Limb (tissue), 2 donors: Measurements from ENCODE around the gene CACNA1I.

Experiments
- DNase-seq, 2 donors: peaks; one replicate each; pipeline ENCODE4 v3.0.0-alpha.2; 2016; ENCODE audit errors: extremely low spot score in 2 of 2

The CACNA1I gene

DNA sequence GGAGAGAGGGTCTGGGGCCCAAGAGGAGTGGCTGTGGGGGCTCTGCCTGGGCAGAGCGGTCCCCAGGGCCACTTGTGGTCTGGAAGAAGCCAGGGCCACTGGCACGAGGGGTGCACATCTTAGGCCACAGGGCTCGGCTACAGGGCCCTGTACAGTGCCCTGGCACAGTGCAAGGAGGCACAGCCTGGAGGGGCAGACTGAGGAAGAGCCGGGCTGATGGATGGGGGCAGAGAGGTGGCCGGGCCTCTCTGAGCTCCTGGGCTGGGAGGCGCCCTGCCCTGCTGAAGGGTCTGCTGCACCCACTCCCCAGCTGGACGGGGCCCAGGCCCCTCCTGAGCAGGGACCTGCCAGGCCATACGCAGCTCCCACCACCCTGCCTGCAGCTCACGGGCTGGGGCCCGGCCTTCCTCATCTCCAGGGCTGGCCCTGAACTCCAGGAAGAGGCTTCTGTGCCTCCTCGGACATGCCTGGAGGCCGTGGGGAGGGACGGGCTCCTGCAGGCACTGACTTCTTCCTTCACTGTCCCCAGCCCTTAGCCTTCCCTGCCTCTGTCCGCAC is 123.5 kb downstream of the CACNA1I start:
- no peak for DNase-seq

DNA sequence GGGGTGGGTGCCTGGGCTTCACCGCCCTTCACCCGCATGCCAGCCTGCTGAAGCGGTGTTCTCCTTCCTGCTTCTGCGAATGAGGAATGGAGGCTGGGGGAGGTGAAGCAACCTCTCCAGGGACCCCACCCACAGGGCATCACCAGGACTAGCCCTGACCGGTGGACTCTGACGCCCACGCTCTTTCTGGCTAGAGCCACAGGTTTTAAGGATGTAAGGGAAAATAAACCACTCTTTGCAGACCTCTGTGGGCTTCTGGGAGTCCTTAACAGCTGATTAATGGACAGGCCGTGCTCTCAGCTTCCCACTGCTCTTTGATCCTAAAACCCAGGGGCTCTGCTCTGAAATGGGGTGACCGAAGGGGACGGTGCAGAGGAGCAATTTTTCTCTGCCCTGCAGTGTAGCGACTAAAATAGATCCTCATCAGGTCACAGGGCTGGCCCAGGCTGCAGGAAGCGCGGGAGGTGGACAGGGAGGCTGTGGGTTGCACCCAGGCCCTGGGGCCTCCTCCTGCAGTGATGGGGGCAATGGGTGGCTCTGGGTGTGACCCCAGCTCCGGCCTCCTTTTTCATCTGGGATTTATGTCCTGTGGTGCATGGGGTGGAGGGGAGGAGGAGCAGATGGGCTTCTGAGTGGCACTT is 127.4 kb downstream of the CACNA1I start:
- DNase-seq = no peak

DNA sequence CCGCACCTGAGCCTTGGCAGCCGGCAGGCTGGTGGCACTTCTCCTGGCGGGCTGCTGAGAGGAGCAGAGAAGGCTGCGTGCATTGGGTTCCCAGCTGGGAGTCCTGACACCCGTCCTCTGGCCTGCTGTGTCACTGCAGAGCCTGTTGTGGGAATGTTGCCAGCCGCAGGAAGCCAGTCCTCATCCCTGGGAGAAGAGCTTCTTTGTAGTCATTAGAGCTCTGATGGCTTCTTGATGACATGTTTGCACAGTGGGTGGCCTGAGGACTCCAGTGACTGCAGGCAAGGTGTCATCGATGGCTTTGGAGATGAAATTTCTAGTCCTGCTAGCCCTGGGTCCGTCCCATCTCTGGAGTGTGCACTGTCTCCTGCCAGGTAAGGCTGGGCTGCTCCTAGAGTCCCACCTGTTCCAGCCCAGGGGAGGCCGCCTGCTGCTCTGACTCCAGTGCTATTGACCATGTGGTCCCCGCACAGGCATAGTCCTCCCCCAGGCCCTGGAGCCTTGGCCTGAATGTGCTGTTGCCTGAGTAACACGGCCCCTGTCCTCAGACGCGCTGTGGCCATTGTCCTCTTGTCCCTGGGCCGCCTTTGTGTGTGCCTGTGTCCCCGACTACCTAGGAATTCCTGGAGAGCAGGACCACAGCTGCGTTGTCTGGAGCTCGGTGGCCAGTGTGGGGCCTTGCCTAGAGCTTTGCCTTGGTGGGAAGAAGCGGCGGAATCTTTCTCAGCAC is 129.2 kb downstream of the CACNA1I start:
- no peak for DNase-seq

DNA sequence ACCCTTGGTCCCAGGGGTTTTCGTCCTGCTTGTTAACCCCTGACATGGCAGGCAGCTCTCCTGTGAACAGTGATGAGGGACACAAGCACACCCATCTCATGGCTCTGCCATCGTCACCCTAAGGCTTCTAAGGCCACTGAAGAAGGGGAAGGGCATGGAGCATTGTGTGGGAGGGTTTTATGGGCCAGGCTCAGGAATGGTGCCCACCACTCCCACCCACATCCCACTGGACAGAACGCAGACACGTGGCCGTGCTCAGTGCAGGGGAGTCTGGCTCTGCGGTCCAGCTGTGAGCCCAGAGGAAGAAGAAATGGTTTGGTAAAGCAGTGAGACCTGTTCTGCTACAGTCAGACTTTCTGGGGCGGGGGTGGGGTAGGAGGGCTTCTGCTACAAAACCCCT is 130.0 kb downstream of the CACNA1I start:
- DNase-seq = no peak

DNA sequence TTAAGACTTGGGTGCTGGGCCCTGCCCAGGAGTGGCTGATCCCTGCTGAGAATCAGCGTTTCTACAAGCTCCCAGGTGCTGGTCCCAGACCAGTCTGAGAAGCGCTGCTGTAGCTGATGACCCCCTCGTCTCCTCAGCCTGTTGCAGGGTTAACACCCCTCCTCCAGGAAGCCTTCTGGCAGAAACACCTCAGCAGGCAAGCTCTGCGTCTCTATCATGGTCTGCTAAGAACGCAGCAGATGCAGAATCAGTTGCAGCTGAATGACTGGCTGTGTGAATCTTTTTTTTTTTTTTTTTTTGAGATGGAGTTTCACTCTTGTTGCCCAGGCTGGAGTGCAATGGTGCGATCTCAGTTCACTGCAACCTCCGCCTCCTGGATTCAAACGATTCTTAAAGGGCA is 132.5 kb downstream of the CACNA1I start:
- no peak for DNase-seq

DNA sequence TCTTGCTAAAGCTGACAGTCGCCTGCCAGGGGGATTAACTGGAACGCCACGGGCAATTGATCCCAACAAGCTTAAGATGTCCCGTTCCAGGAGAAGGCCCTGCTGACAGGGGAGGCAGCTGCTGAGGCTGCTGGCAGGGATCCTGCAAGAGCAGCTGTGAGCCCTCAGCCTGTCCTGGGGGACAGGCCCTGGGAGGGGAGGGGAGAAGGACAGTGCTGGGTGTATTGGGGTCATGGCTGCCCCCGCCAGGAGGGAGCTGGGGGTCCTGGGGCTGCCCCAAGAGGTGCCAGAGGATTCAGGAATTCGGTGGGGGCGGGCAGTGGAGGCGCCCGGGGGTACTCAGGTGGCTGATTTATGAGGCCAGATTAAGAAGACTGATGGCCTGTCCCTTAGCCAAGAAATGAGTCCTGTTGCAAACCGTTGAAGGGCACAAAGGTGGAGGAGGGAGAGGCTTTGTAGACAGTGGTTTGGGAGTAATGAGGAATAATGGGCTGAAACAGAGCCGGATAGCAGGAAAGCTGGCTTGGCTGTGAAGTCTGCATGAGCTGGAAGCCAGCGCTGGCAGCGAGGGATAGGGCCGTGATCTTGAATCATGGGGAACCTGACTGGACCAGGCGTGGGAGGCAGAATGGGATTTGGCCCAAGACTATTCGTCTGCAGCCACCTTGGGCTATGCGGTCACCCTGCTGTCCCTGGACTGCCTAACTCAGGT is 133.5 kb downstream of the CACNA1I start:
- peak; percentile 51 to 82 for DNase-seq

DNA sequence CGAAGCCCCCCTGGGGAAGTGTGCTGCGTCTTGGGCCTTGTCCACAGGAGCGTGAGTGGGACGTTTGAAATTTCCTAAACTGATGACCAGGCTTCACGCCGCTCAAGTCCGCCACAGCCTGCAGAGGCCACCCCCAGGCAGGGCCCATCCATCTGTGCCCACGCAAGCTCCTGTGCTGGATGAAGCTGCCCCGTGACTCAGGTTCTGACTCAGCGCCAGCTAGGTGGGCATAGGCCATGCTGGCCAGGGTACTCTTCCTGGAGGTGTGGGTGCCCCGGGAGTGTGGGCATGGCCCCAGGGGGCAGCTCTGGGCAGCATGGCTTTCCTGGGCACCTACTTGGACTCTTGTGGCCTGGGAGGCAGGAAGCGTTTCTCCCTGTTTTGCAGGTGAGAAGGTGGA is 134.8 kb downstream of the CACNA1I start:
- no peak for DNase-seq

DNA sequence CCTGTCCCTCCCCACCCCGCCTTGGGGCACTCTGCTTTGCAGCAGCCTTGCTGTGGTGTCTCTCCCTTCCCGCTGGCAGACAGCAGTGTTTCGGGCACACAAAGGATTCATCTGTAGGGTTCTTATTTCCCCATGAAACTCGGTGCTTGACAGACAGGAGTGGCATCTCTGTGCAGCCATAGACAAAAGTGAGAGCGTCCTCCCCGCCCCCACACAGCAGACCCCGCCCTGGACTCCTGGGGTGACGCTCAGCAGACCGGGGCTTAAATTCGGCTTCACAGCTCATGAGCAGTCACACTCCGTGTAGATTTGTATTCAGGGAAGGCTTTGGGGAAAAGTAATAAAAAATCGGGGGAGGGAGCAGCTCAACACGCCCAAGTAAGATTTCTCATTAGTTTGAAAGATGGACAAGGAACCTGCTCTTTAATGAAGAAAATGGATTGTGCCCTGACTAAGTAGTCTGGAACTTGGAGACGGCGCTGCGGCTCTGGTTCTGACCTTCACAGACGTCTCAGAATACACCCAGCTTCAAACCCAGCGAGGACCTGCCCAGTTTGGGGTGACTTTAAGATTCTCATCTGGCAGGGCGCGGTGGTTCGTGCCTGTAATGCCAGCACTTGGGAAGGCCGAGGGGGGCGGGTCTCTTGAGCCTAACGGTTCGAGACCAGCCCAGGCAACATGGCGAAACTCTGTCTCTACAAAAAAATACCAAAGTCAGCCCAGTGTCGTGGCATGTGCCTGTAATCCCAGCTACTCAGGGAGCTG is 136.0 kb downstream of the CACNA1I start:
- DNase-seq = no peak

DNA sequence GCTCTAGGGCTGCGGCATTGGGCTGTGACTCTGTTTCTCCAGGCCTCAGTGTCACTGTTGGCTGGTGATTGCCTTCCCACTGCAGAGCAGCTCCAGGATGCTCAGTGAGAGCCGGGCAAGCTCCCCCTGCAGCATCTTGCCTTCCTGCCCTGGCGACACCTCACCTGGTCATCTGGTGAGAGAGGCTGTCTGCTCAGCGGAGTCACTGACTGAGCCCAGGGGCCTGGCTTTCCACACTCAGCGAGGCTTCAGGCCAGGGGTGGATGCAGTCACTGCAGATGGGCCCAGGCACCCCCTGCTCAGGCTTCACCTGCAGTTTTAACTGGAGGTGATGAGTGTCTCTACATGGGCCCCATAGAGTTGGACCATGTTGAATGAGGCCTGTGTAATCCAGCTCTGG is 136.8 kb downstream of the CACNA1I start:
- no peak for DNase-seq

DNA sequence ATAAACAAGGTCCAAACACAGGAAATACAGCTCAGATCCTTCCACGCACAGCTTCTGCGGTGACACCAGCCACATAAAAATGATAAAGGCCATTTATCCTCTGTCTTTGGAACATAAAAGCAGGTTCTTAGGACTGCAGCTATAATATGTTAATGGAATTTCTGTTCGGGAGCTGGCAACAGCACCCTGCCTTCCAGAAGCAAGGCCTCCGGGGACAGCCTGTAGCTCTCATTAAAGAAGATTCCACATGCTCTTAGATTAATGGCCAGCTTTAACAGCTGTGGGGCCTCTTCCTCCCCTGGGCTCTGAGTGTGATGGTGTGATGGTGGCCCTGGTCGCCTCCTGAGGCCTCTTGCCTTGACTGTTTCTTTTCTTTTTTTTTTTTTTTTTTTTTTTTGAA is 137.3 kb downstream of the CACNA1I start:
- DNase-seq = no peak

DNA sequence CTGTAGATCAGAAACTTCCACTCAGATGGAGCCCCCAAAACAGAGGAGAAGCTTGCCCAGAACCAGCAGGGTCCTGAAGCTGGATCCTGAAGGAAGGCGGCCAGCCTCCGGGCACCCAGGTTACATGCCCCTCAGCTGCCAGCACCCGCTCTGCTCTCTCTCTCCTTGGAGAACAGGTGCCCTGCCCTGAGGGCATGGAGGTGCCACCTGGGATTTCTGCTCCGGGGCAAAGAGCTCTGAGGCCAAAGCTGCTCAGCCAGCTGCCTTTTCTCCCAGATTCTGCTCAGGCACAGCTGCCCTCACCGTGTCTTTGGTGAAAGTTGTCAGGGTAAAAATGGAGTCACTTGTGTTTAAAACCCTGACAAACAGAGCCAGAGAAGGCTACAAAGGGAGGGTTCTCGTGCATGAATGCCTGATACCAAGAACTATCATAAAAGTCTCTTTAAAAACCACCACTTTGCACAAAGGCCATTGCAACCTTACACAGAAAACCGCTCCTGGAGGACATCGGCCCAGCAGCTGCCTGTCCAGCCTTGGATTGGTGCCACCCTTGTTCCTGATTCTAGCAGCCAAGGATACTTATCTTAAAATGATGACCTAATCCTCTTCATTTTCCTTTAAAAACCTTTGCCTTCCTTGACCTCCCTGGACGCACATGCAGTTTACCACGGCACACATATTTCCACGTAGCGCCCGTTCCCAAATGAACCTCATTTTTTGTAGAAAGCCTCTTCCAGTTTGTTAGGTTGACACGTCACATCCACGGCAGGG is 140.0 kb downstream of the CACNA1I start:
- DNase-seq = no peak

DNA sequence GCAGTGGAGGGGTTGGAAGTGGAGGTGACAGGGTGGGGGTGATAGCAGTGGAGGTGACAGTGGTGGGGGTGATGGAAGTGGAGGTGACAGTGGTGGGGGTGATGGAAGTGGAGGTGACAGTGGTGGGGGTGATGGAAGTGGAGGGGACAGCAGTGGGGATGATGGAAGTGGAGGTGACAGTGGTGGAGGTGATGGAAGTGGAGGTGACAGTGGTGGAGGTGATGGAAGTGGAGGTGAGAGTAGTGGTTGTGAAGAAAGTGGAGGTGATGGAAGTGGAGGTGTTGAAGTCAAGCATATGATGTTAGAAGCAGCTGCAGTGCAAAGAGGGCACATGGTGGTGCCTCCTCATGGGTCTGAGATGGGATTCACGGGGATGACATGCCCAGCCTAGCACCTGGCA is 141.5 kb downstream of the CACNA1I start:
- no peak for DNase-seq

DNA sequence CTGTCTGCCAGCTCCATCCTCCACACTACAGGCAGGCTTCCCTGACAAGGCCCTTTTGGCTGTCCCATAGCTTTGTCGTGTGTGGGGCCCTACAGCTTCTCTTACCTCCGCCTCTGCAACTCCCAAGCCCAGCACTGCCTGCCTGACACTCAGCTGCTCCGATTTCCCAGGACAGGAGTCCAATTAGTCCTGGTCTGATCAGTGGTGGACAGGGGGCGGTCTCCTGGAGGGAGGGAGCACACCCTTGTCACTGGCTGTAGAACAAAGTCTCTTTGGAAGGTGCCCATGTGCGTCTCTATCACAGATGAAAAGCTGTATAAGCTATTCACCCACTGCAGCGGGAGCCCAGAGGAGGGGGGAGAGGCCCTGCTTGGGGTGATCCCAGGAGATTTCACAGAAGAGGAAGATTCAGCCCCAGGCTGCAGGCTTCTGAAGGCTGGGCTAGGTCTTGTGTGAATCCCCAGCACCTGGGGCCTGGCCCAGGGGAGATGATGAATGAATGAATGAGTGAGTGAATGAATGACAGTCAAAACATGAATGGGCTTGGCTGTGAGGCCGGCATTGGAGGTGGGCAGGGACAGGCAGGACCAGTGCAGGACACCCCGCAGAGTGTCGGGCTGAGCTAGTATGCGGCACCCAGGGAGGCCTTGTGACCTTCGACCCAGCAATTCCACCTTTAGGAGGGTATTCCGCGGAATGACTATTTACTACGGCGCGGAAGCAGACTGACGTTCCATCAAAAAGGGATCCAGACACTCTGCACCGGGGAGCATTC is 142.4 kb downstream of the CACNA1I start:
- no peak for DNase-seq

DNA sequence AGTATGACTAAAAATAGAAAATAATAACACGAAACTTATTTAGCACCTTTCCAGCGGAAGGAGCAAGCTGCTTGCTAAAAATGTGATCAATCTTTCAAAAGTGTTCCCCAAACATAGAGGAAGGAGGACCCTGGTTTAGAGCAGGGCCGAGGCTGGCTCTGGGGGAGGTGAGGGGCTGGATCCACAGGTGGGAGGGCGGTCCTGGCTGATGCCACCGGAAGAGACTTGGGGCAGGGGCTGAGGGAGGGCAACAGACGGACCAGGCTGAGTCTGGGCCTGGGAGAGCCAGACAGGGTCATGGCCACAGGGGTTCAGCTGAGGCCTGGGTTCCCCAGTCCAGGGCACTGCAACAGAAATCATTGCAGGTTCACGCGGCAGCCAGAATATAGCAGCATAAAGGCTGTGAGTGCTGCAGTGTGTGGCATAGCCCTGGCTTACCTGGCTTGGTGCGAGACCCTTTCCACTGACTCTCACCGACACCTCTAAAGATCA is 143.3 kb downstream of the CACNA1I start:
- no peak for DNase-seq

DNA sequence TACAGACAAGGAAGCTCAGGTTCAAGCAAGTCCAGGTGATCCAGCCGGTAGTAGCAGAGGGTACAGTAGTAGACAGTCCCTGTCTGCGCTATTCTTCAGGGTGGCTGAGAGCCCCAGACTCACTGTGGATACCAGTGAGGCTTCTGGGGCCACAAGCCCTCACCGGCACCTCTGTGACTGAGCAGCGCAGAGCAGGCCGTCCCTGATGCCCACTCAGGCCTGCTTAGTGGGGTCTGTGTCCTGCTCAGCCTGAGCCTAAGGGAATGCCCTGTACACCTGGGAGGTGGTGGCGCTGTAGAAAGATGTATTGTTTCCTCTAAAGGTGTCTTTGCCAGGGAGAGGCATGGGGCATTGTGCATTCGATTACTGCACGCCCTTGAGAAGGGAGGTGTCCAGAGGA is 143.8 kb downstream of the CACNA1I start:
- DNase-seq = no peak

DNA sequence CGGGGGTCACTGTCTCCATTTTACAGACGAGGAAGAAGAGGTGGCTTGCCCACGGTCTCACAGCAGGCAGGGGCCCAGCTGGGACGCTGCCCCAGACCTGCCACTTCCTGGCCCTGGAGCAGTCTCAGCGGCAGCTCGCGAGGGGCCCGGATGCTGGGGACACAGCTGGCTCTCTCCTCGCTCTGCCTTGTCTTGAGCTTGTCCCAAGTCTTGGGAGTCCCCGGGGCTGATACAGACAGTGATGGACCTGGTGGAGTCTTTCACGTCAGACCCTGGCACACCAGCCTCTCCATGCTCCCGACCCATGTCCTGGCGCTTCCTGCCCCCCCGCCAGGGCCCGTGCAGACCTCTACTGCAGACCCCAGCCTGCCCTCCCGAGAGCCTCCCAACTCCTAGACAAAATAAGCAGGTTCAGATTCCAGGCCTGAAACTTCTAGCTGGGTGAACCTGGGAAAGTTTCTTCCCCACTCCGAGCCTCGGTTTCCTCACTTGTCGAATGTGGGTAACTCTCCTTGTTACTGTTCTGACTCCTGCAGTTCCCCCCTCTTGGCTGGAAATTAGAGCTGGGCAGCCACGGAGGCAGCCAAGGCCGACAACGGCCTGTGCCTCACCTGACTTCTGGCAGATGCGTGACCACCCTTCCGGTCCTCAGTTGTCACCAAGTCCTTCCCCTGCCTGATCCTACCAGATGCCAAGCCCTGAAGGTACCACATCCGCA is 145.4 kb downstream of the CACNA1I start:
- DNase-seq = no peak

DNA sequence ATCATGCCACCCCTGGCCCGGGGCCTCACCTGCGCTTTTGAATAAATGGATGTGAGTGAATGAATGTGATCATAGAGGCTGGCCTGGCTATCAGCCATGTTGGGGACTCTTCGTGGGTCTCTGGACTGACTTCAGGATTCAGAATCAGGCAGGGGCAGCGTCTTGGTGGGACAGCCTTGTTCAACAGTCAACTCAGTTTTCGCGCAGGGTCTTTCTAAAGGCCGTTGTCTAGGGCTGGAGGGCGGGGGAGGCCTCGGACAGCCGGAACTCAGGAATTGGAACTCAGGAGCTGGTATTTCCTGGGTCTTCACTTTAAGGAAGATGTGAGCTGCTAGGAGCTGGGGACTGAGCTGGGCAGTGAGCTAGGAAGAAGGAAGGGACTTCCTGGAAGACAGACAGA is 146.0 kb downstream of the CACNA1I start:
- no peak for DNase-seq

DNA sequence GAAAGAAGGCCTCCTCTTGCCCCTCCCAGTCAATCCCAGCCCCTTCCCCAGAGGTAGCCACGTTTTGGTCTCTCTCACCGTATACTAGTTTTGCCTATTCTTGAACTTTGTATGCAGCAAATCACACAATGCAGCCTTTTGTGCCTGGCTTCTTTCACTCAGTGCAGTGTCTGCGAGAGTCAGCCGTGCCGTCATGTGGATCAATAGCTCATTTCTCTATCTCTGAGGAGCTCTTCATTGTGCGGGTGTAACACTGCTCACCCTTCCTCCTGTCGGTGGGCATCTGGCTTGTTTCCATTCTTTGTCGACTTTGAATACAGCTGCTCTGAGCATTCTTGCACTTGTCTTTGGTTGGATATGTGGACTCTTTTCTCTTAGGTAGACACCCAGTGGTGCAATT is 146.5 kb downstream of the CACNA1I start:
- no peak for DNase-seq

DNA sequence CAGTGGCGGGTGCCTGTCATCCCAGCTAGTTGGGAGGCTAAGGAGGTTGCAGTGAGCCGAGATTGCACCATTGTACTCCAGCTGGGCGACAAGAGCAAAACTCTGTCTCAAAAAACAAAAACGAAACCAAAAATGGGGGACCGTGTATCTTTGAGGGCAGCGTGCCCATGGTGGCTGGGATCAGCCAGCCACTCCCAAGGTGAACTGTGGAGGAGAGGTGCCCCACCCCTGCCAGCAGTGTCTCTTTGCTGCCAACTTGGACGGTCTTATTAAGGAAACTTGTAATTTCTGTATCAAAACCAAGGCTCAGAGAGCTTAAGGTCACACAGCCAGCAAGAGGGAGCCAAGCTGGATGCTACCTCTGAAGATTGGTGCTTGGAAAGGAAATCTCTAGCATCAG is 147.7 kb downstream of the CACNA1I start:
- DNase-seq = no peak
